ENCODE data around the gene LRRC53.

LRRC53 gene

GRCh38 chr1:74512170-74512915 lies at the start of gene LRRC53:
Gene LRRC53 (minus strand): TSS chr1:74512611. CDS start chr1:74483349, 29,262 bp downstream.
- in situ Hi-C loops (cut with MboI; ENCODE audit: low pct_unique_long_range_greater_than_20kb, low sequenced_read_pairs) = no loop called here
- no peak for DNase-seq

- in situ Hi-C loops (cut with MboI; ENCODE audit: low pct_unique_long_range_greater_than_20kb, low sequenced_read_pairs) = no loop called here
- no peak for DNase-seq
Observed at GRCh38 chr1:74549932-74550331, 37.5 kb upstream of the LRRC53 start.

- in situ Hi-C loops (cut with MboI; ENCODE audit: low pct_unique_long_range_greater_than_20kb, low sequenced_read_pairs) = no loop called here
- DNase-seq = no peak
Observed at GRCh38 chr1:74548961-74549750, 36.7 kb upstream of the LRRC53 start.

GRCh38 chr1:74545821-74546220 lies 33.4 kb upstream of the LRRC53 start:
- in situ Hi-C loops (cut with MboI; ENCODE audit: low pct_unique_long_range_greater_than_20kb, low sequenced_read_pairs) = no loop called here
- no peak for DNase-seq

GRCh38 chr1:74534241-74534640 lies 21.8 kb upstream of the LRRC53 start:
- no peak for DNase-seq
- in situ Hi-C loops (cut with MboI; ENCODE audit: low pct_unique_long_range_greater_than_20kb, low sequenced_read_pairs) = no loop called here

GRCh38 chr1:74531796-74532195 lies 19.4 kb upstream of the LRRC53 start:
- in situ Hi-C loops (cut with MboI; ENCODE audit: low pct_unique_long_range_greater_than_20kb, low sequenced_read_pairs) = no loop called here

GRCh38 chr1:74530892-74531291 lies 18.5 kb upstream of the LRRC53 start:
- DNase-seq = no peak
- in situ Hi-C loops (cut with MboI; ENCODE audit: low pct_unique_long_range_greater_than_20kb, low sequenced_read_pairs) = no loop called here

More at GRCh38 chr1:74531796-74532195, 19.4 kb upstream of the LRRC53 start:
- DNase-seq = no peak

GRCh38 chr1:74528123-74528522 lies 15.7 kb upstream of the LRRC53 start:
- in situ Hi-C loops (cut with MboI; ENCODE audit: low pct_unique_long_range_greater_than_20kb, low sequenced_read_pairs) = no loop called here
- no peak for DNase-seq

- DNase-seq = no peak
- in situ Hi-C loops (cut with MboI; ENCODE audit: low pct_unique_long_range_greater_than_20kb, low sequenced_read_pairs) = no loop called here
Observed at GRCh38 chr1:74526708-74527107, 14.3 kb upstream of the LRRC53 start.

- DNase-seq = no peak
- in situ Hi-C loops (cut with MboI; ENCODE audit: low pct_unique_long_range_greater_than_20kb, low sequenced_read_pairs) = no loop called here
Observed at GRCh38 chr1:74523873-74524480, 11.6 kb upstream of the LRRC53 start.

- in situ Hi-C loops (cut with MboI; ENCODE audit: low pct_unique_long_range_greater_than_20kb, low sequenced_read_pairs) = no loop called here
Observed at GRCh38 chr1:74522148-74522547, 9.7 kb upstream of the LRRC53 start.

GRCh38 chr1:74517599-74518051 lies 5.2 kb upstream of the LRRC53 start:
- no peak for DNase-seq
- in situ Hi-C loops (cut with MboI; ENCODE audit: low pct_unique_long_range_greater_than_20kb, low sequenced_read_pairs) = no loop called here

More at GRCh38 chr1:74522148-74522547, 9.7 kb upstream of the LRRC53 start:
- no peak for DNase-seq

GRCh38 chr1:74513411-74514300 lies 1.2 kb upstream of the LRRC53 start:
- in situ Hi-C loops (cut with MboI; ENCODE audit: low pct_unique_long_range_greater_than_20kb, low sequenced_read_pairs) = no loop called here
- DNase-seq = no peak

GRCh38 chr1:74508449-74508848 lies 4.0 kb downstream of the LRRC53 start:
- no peak for DNase-seq
- in situ Hi-C loops (cut with MboI; ENCODE audit: low pct_unique_long_range_greater_than_20kb, low sequenced_read_pairs) = no loop called here

- in situ Hi-C loops (cut with MboI; ENCODE audit: low pct_unique_long_range_greater_than_20kb, low sequenced_read_pairs) = no loop called here
- no peak for DNase-seq
Observed at GRCh38 chr1:74505928-74506710, 6.3 kb downstream of the LRRC53 start.

- in situ Hi-C loops (cut with MboI; ENCODE audit: low pct_unique_long_range_greater_than_20kb, low sequenced_read_pairs) = no loop called here
- DNase-seq = no peak
Observed at GRCh38 chr1:74504933-74505512, 7.4 kb downstream of the LRRC53 start.

- in situ Hi-C loops (cut with MboI; ENCODE audit: low pct_unique_long_range_greater_than_20kb, low sequenced_read_pairs) = no loop called here
- peak; percentile 54 for DNase-seq
Observed at GRCh38 chr1:74504125-74504932, 8.1 kb downstream of the LRRC53 start.
